22Rv1 (cell line): Measurements from ENCODE around the gene RND2.

ENCODE experiments used
- ZFX ChIP-seq: fragments of 450-650 bp; IDR thresholded peaks from 2 replicates; pipeline ENCODE4 v1.6.1; 2017; ENCODE audit warnings: antibody characterized with exemption, borderline replicate concordance
- TF ChIP-seq, protein P1 (sequence below): fragments of 450-650 bp; IDR thresholded peaks from 2 replicates; pipeline ENCODE4 v1.5.1; 2017; ENCODE audit warnings: mild to moderate bottlenecking

DNA sequence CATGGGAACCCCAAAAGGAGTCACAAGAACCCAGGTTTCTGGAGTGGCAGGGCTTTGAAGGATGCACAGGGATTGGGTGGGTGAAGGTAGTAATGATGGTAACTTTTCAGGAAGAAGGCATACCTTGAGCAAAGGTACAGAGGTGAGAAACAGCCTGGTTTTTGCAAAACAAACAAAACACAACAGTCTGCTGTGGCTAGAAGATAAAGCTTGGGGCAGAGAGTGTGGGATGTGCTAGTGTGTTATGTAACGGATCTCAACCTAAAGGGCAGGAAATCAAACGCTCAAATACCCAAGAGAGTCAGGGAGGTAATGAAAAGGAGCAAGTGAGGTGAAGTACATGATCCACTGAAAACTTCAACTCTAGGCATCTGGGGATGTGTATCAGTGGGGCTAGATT is 49.8 kb upstream of the RND2 start:
- TF ChIP-seq, protein P1, sequence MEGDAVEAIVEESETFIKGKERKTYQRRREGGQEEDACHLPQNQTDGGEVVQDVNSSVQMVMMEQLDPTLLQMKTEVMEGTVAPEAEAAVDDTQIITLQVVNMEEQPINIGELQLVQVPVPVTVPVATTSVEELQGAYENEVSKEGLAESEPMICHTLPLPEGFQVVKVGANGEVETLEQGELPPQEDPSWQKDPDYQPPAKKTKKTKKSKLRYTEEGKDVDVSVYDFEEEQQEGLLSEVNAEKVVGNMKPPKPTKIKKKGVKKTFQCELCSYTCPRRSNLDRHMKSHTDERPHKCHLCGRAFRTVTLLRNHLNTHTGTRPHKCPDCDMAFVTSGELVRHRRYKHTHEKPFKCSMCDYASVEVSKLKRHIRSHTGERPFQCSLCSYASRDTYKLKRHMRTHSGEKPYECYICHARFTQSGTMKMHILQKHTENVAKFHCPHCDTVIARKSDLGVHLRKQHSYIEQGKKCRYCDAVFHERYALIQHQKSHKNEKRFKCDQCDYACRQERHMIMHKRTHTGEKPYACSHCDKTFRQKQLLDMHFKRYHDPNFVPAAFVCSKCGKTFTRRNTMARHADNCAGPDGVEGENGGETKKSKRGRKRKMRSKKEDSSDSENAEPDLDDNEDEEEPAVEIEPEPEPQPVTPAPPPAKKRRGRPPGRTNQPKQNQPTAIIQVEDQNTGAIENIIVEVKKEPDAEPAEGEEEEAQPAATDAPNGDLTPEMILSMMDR, result no peak
- TF ChIP-seq ZFX, result no peak
